ENCODE measurements around the gene SPEF2.

GRCh38 chr5:35811108-35811741, 193.6 kb downstream of the SPEF2 start:
- no peak for TF ChIP-seq POLR2A (IDR thresholded peaks at IDR 0.05)
- no peak for TF ChIP-seq CTCF (IDR thresholded peaks at IDR 0.05)
